NCI-H2227 (cell line): Measurements from ENCODE around the gene RPS15.

Source experiments
- DNase-seq: peaks from one replicate; lab custom pipeline; 2025; ENCODE audit not compliant: unreplicated experiment; lab: John Stamatoyannopoulos, UW

The RPS15 gene

GRCh38 chr19:1450735-1451731 lies 12.8 kb downstream of the RPS15 start:
- peak; percentile 36 for DNase-seq

DNA sequence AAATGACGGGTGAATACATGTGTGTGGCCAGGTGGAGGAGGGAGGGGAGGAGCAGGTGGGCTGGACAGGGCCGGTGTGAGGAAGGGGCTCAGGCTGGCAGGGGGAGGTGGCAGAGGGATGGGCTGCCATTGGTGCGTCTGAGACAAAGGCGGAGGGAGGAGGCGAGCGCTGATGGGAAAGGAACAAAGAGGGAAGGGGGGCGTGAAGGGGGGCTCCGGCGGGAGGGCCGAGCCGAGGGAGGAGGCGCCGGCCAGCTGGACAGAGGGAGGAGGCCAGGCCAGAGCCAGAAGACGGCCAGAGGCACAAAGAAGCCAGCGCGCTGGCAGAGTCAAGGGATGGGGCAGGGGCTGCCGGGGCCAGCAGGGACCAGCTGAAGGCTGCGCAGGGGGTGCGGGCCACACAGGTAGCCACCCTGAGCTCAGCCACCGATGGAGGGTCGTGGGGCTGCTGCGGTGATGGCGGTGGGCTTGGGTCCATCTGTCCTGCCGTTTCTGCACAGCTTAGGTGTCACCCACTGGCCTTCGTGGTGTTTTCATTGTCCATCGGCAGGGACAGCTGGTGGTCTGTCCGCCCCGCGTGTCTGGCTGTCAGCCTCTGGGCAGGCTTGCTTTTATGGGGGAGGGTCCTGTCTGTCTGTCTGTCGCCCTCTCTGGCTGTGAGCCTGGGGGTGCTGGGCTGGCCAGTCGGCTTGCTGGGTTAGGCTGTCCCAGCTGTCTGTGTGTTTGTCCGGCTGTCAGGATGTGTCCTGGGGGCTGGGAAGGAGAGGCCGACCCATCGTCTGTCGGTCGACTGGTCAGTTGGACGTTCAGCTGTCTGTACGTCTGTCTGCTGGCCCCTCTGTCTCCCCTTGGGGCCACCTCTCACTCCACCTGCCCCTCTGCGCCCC lies 14.0 kb downstream of the RPS15 start:
- peak; percentile 66 for DNase-seq

DNA sequence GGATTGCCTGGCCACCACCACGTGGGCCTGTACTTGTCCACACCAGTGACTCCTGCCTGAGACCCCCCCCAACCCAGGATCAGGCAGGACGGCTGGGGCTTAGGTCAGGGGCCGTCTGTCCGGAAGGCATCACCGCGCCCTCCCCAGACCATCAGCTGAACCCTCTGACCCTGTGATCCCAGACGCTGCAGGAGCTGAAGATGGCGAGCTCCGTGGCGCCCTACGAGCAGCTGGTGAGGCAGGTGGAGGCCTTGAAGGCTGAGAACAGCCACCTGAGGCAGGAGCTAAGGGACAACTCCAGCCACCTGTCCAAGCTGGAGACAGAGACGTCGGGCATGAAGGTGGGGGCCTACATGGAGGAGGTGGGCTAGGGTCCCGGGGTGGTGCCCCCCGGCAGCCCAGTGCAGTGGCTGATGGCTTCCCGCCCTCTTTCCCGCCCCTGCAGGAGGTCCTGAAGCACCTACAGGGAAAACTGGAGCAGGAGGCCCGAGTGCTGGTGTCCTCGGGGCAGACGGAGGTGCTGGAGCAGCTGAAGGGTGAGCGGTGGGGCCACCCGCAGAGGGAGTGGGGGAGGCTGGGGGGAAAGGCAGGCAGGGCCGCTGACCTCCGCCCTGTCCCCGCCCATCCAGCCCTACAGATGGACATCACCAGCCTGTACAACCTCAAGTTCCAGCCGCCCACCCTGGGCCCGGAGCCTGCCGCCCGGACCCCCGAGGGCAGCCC lies 14.8 kb downstream of the RPS15 start:
- DNase-seq: no peak

DNA sequence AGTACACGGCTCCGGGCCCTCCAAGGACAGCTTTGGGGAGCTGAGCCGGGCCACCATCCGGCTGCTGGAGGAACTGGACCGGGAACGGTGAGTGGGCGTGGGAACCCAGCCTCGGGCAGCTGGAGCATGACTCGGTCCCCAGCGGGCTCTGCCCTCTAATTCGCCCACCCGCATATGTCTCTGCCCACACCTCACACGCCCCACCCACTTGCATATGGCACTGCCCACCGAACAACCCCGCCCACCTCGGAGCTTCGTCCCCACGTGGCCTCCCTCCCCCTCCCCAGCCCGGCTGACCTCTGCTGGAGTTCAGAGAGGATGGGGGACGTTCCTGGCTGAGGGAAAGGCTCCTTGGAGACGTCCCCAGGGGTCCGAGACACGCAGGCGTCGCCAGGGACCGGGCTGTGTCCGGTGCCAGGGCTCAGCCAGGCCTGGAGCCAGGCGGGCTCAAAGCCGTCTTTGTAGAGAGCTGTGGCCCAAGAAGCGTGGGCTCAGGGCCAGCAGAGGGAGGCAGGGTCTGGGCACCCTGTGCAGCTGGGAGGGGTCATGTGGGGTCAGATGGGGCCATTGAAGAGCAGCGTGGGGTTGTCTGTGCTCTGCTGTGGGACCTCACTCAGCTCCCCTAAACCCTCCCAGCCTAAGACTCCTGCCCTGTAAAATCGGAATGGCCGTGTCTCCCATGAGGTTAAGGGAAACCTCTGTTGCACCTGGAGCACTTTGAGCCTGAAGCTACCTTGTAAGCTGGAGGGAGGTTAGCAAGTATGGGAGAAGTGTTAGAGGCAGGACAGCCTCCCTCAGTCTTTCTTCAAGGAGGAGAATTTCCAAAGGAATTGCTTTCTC lies 15.5 kb downstream of the RPS15 start:
- no peak for DNase-seq

GRCh38 chr19:1455002-1455335 lies 16.8 kb downstream of the RPS15 start:
- no peak for DNase-seq

GRCh38 chr19:1455336-1456120 lies 17.3 kb downstream of the RPS15 start:
- peak; percentile 49 for DNase-seq

GRCh38 chr19:1456121-1456900 lies 18.1 kb downstream of the RPS15 start:
- no peak for DNase-seq

DNA sequence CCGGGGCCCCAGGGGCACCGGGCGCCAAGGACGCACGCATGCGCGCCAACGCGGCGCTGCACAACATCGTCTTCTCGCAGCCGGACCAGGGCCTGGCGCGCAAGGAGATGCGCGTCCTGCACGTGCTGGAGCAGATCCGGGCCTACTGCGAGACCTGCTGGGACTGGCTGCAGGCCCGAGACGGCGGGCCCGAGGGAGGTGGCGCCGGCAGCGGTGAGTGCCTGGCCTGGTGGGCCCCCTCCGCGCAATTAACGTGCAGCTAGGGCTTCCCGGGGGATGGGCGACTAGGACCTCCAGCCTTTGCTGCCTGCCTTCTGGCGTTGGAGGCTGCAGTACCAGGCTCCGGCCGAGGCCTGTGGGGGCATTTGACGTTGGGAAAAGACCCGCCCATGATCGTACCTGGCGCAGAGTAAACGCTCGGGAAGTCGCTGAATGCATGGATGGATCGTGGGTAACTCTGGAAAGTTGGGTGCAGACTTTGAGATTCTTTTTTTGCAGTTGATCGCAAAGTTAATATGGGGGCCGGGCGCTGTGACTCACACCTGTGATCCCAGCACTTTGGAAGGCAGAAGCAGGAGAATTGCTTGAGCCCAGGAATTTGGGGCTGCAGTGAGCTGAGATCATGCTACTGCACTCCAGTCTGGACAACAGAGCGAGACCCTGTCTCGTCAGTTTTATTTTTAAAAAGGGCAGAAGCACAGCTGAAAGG lies 19.0 kb downstream of the RPS15 start:
- DNase-seq: no peak

- no peak for DNase-seq
These were observed 19.7 kb downstream of the RPS15 start for GRCh38 chr19:1457892-1458291.

DNA sequence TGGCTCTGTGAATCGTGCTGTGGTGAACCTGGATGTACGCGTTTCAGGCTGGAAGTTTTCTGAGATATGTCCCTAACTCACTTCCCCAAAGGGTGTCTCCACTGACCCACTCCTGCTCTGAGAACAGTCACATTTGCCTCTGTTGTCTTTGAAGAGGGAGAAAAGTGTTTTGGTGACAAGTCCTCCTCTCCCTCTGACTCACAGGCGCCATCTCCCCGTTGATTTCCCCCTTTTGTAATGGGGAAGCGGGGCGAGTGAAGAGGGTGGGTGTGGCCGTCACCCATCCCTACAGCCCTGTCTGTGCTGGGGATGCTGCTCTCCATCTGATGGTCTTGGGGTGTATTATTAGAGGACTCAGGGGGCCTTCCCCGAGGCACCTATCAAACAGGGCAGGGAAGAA lies 21.3 kb downstream of the RPS15 start:
- no peak for DNase-seq

DNA sequence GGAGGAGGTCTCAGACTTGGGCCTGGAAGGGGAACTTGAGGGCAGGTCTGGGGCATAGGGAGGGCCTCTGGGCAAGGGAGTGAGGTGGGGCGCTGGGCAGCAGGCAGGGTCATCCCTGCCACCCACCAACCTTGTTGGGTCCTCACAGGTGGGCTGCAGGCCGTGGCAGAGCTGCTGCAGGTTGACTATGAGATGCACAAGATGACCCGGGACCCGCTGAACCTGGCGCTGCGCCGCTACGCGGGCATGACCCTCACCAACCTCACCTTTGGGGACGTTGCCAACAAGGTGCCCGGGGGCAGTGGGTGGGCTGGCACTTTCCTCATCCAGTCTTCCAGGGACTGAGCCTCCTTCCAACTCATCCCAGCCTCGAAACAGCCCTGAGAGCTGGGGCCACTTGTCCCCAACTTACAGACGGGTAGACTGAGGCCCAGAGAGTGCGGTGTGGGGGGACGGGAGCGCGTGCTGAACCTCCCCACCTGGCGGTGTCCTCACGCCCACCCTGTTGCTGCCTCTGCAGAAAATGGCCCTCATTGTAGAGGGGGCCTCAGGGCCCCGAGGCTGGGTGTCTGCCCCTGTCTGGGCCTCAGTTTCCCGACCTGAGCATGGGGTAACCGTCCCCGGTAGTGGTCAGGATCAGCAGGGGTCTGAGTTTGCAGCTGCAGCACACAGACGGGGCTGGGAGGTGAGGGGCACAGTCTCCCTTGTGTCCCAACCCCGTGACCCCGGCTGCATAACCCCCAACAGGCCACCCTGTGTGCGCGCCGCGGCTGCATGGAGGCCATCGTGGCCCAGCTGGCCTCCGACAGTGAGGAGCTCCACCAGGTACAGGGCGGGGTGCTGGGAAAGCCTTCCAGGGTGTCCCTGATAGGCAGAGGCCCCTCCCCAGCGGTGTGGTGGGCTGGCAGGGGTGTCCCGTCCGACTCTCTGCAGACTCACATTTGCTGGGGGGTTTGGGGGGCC lies 22.1 kb downstream of the RPS15 start:
- no peak for DNase-seq

GRCh38 chr19:1461862-1462261 lies 23.7 kb downstream of the RPS15 start:
- DNase-seq: no peak

GRCh38 chr19:1465191-1466016 lies 27.2 kb downstream of the RPS15 start:
- no peak for DNase-seq

DNA sequence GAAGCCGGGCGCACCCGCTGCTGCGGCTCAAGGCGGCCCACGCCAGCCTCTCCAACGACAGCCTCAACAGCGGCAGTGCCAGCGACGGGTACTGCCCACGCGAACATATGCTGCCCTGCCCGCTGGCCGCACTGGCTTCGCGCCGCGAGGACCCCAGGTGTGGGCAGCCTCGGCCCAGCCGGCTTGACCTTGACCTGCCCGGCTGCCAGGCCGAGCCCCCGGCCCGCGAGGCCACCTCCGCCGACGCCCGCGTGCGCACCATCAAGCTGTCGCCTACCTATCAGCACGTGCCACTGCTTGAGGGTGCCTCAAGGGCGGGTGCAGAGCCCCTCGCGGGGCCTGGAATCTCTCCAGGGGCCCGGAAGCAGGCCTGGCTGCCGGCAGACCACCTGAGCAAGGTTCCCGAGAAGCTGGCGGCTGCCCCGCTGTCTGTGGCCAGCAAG lies 27.8 kb downstream of the RPS15 start:
- no peak for DNase-seq

DNA sequence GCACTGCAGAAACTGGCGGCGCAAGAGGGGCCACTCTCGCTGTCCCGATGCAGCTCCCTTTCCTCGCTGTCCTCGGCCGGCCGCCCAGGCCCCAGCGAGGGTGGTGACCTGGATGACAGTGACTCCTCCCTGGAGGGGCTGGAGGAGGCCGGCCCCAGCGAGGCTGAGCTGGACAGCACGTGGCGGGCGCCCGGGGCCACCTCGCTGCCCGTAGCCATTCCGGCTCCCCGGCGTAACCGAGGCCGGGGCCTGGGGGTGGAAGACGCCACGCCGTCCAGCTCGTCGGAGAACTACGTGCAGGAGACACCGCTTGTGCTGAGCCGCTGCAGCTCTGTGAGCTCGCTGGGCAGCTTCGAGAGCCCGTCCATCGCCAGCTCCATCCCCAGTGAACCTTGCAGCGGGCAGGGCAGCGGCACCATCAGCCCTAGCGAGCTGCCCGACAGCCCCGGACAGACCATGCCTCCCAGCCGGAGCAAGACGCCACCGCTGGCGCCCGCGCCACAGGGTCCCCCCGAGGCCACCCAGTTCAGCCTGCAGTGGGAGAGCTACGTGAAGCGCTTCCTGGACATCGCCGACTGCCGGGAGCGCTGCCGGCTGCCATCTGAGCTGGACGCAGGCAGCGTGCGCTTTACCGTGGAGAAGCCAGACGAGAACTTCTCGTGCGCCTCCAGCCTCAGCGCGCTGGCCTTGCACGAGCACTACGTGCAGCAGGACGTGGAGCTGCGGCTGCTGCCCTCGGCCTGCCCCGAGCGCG lies 28.4 kb downstream of the RPS15 start:
- no peak for DNase-seq

GRCh38 chr19:1467215-1467489 lies 29.0 kb downstream of the RPS15 start:
- DNase-seq: no peak
